DMS153 treated with DMSO at 0.1 percent for 48 hours (cell line): Measurements from ENCODE around the gene SERPINA3.

ENCODE experiments used
- DNase-seq: peaks from one replicate; lab custom pipeline; 2025; ENCODE audit not compliant: unreplicated experiment; lab: John Stamatoyannopoulos, UW

The SERPINA3 gene

GRCh38 chr14:94612580-94613554 is 676 bp downstream of the SERPINA3 start:
- DNase-seq: no peak

GRCh38 chr14:94613720-94614644 is 1.8 kb downstream of the SERPINA3 start:
- no peak for DNase-seq

GRCh38 chr14:94614802-94615201 is 2.6 kb downstream of the SERPINA3 start:
- no peak for DNase-seq

GRCh38 chr14:94615254-94615653 is 3.1 kb downstream of the SERPINA3 start:
- DNase-seq: no peak

GRCh38 chr14:94615823-94616570 is 3.8 kb downstream of the SERPINA3 start:
- DNase-seq: no peak

GRCh38 chr14:94617366-94617941 is 5.3 kb downstream of the SERPINA3 start:
- DNase-seq: no peak

- no peak for DNase-seq
These were observed 6.0 kb downstream of the SERPINA3 start for GRCh38 chr14:94617988-94618822.

- no peak for DNase-seq
These were observed 7.1 kb downstream of the SERPINA3 start for GRCh38 chr14:94619297-94619696.

- DNase-seq: no peak
These were observed 8.4 kb downstream of the SERPINA3 start for GRCh38 chr14:94620597-94620996.

GRCh38 chr14:94621358-94622134 is 9.4 kb downstream of the SERPINA3 start:
- no peak for DNase-seq

- no peak for DNase-seq
These were observed 10.6 kb downstream of the SERPINA3 start for GRCh38 chr14:94622653-94623421.

- no peak for DNase-seq
These were observed 11.2 kb downstream of the SERPINA3 start for GRCh38 chr14:94623422-94623809.

- DNase-seq: no peak
These were observed 11.8 kb downstream of the SERPINA3 start for GRCh38 chr14:94623856-94624499.

GRCh38 chr14:94624537-94625352 is 12.6 kb downstream of the SERPINA3 start:
- DNase-seq: no peak

- DNase-seq: no peak
These were observed 13.1 kb downstream of the SERPINA3 start for GRCh38 chr14:94625353-94625635.

- DNase-seq: no peak
These were observed 16.4 kb downstream of the SERPINA3 start for GRCh38 chr14:94628578-94628977.

GRCh38 chr14:94630396-94630795 is 18.2 kb downstream of the SERPINA3 start:
- no peak for DNase-seq
